HEK293 (cell line): ENCODE data around the gene MACC1.

Experiments
- BCL11A ChIP-seq: fragments of 450-650 bp; formaldehyde crosslinking; IDR thresholded peaks from 2 replicates; pipeline ENCODE4 v1.5.1; 2016; ENCODE audit warnings: low read depth, missing biosample characterization, missing genetic modification characterization
- CTCF ChIP-seq: fragments of 450-650 bp; formaldehyde crosslinking; IDR thresholded peaks from 2 replicates; pipeline ENCODE4 v1.5.1; 2016; ENCODE audit warnings: missing biosample characterization, missing genetic modification characterization
- GLIS2 ChIP-seq: fragments of 450-650 bp; formaldehyde crosslinking; IDR thresholded peaks from 2 replicates; pipeline ENCODE4 v1.5.1; 2016; ENCODE audit warnings: missing biosample characterization, missing genetic modification characterization
- HOXA7 ChIP-seq: sonication (generic); formaldehyde crosslinking; IDR thresholded peaks from 2 replicates; pipeline ENCODE4 v1.8.1; 2022; ENCODE audit warnings: missing genetic modification reagents, borderline replicate concordance
- KLF17 ChIP-seq: fragments of 450-650 bp; formaldehyde crosslinking; IDR thresholded peaks from 2 replicates; pipeline ENCODE4 v1.5.1; 2016; ENCODE audit warnings: missing biosample characterization, missing genetic modification characterization
- KLF7 ChIP-seq: fragments of 450-650 bp; formaldehyde crosslinking; IDR thresholded peaks from 2 replicates; pipeline ENCODE4 v1.5.1; 2016; ENCODE audit warnings: missing biosample characterization, missing genetic modification characterization, borderline replicate concordance
- OSR2 ChIP-seq: fragments of 450-650 bp; formaldehyde crosslinking; IDR thresholded peaks from 2 replicates; pipeline ENCODE4 v1.5.1; 2016; ENCODE audit warnings: missing biosample characterization, missing genetic modification characterization
- RBAK ChIP-seq: fragments of 450-650 bp; formaldehyde crosslinking; IDR thresholded peaks from 2 replicates; pipeline ENCODE4 v1.5.1; 2016; ENCODE audit warnings: missing biosample characterization, missing genetic modification characterization
- SALL2 ChIP-seq: fragments of 450-650 bp; formaldehyde crosslinking; IDR thresholded peaks from 2 replicates; pipeline ENCODE4 v1.5.0; 2017; ENCODE audit warnings: missing biosample characterization, mild to moderate bottlenecking, missing genetic modification characterization, borderline replicate concordance
- ZNF221 ChIP-seq: fragments of 450-650 bp; formaldehyde crosslinking; IDR thresholded peaks from 2 replicates; pipeline ENCODE4 v1.5.1; 2017; ENCODE audit warnings: missing biosample characterization, missing genetic modification characterization, borderline replicate concordance
- ZNF645 ChIP-seq: fragments of 450-650 bp; formaldehyde crosslinking; IDR thresholded peaks from 2 replicates; pipeline ENCODE4; 2016; ENCODE audit warnings: missing biosample characterization, missing genetic modification characterization
- ZNF76 ChIP-seq: fragments of 450-650 bp; formaldehyde crosslinking; IDR thresholded peaks from 2 replicates; pipeline ENCODE4; 2016; ENCODE audit warnings: low read depth, missing biosample characterization, missing genetic modification characterization, borderline replicate concordance
- ZNF768 ChIP-seq: fragments of 450-650 bp; formaldehyde crosslinking; IDR thresholded peaks from 2 replicates; pipeline ENCODE4 v1.5.1; 2018; ENCODE audit warnings: missing biosample characterization, mild to moderate bottlenecking, missing genetic modification characterization
- TF ChIP-seq, protein P1 (sequence below): fragments of 450-650 bp; formaldehyde crosslinking; IDR thresholded peaks from 2 replicates; pipeline ENCODE4 v1.5.1; 2017; ENCODE audit warnings: missing biosample characterization, mild to moderate bottlenecking, missing genetic modification characterization, moderate library complexity

- TF ChIP-seq RBAK (tag by site-specific recombination), result no peak
- TF ChIP-seq CTCF, result no peak
- TF ChIP-seq GLIS2 (tag by site-specific recombination), result no peak
- TF ChIP-seq ZNF768 (tag by site-specific recombination), result no peak
- no peak for TF ChIP-seq ZNF76 (tag by site-specific recombination)
- TF ChIP-seq, protein P1, sequence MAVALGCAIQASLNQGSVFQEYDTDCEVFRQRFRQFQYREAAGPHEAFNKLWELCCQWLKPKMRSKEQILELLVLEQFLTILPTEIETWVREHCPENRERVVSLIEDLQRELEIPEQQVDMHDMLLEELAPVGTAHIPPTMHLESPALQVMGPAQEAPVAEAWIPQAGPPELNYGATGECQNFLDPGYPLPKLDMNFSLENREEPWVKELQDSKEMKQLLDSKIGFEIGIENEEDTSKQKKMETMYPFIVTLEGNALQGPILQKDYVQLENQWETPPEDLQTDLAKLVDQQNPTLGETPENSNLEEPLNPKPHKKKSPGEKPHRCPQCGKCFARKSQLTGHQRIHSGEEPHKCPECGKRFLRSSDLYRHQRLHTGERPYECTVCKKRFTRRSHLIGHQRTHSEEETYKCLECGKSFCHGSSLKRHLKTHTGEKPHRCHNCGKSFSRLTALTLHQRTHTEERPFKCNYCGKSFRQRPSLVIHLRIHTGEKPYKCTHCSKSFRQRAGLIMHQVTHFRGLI (tag by site-specific recombination), result no peak
- no peak for TF ChIP-seq ZNF221 (tag by site-specific recombination)
- TF ChIP-seq HOXA7 (CRISPR knock-in tag), result no peak
- TF ChIP-seq OSR2, result no peak
- TF ChIP-seq KLF17 (tag by site-specific recombination), result no peak
- TF ChIP-seq ZNF645 (tag by site-specific recombination), result no peak
- no peak for TF ChIP-seq BCL11A (tag by site-specific recombination)
- TF ChIP-seq SALL2 (tag by site-specific recombination), result no peak
- TF ChIP-seq KLF7 (tag by site-specific recombination), result no peak
Observed at GRCh38 chr7:20201380-20201779, 15.8 kb downstream of the MACC1 start.
